GM23248 (cell line): ENCODE results near the gene SLAMF1. TPM values are rescaled to one million over a fixed set of nuclear protein-coding genes. Genes with fewer than 3 reads are reported as not detected.

ENCODE experiments used
- DNase-seq: peaks from one replicate; pipeline ENCODE4 v3.0.0-alpha.2; 2015
- H2AFZ ChIP-seq: fragments of 200-600 bp; sonication (generic); 2 replicates; pipeline ENCODE4 v1.6.1; 2016; ENCODE audit warnings: antibody characterized with exemption
- H3F3A ChIP-seq: fragments of 200-600 bp; sonication (generic); 2 replicates; pipeline ENCODE4 v1.6.1; 2016; ENCODE audit warnings: mild to moderate bottlenecking, antibody characterized with exemption, mixed run types; ENCODE audit not compliant: insufficient read depth
- H3K27ac ChIP-seq: fragments of 200-600 bp; sonication (generic); 2 replicates; pipeline ENCODE4 v1.5.1; 2016; ENCODE audit warnings: mild to moderate bottlenecking
- H3K27me3 ChIP-seq: fragments of 200-600 bp; sonication (generic); replicated peaks from 2 replicates; pipeline ENCODE4 v1.6.1; 2016; ENCODE audit warnings: mild to moderate bottlenecking; ENCODE audit not compliant: insufficient read depth
- H3K36me3 ChIP-seq: fragments of 200-600 bp; sonication (generic); 2 replicates; pipeline ENCODE4 v1.6.1; 2016; ENCODE audit warnings: low read depth, mild to moderate bottlenecking
- H3K4me1 ChIP-seq: fragments of 200-600 bp; sonication (generic); 2 replicates; pipeline ENCODE4 v1.6.1; 2016; ENCODE audit warnings: mild to moderate bottlenecking; ENCODE audit not compliant: insufficient read depth
- H3K4me2 ChIP-seq: fragments of 200-600 bp; sonication (generic); one replicate; pipeline ENCODE4 v1.6.1; 2016; ENCODE audit warnings: mild to moderate bottlenecking; ENCODE audit not compliant: unreplicated experiment
- H3K4me3 ChIP-seq: fragments of 200-600 bp; sonication (generic); 2 replicates; pipeline ENCODE4 v1.5.1; 2016; ENCODE audit warnings: mild to moderate bottlenecking
- H3K79me2 ChIP-seq: fragments of 200-600 bp; sonication (generic); 2 replicates; pipeline ENCODE4 v1.6.1; 2016; ENCODE audit warnings: mild to moderate bottlenecking; ENCODE audit not compliant: insufficient read depth
- H3K9ac ChIP-seq: fragments of 200-600 bp; sonication (generic); 2 replicates; pipeline ENCODE4 v1.6.1; 2016; ENCODE audit warnings: mild to moderate bottlenecking
- H3K9me2 ChIP-seq: fragments of 200-600 bp; sonication (generic); 2 replicates; pipeline ENCODE4 v1.6.1; 2016; ENCODE audit warnings: mixed run types, mild to moderate bottlenecking, moderate library complexity; ENCODE audit not compliant: insufficient read depth
- H3K9me3 ChIP-seq: fragments of 200-600 bp; sonication (generic); one replicate; pipeline ENCODE4 v1.6.1; 2017; ENCODE audit warnings: low read depth
- H4K20me1 ChIP-seq: fragments of 200-600 bp; sonication (generic); 2 replicates; pipeline ENCODE4 v1.6.0; 2016; ENCODE audit not compliant: insufficient read depth
- EZH2 ChIP-seq: fragments of 200-600 bp; sonication (generic); IDR thresholded peaks from 2 replicates; pipeline ENCODE4 v1.6.1; 2018; ENCODE audit warnings: antibody characterized with exemption, mild to moderate bottlenecking; ENCODE audit not compliant: insufficient read depth, poor library complexity, severe bottlenecking
- EZH2phosphoT487 ChIP-seq: fragments of 200-600 bp; sonication (generic); IDR thresholded peaks from 2 replicates; pipeline ENCODE4 v1.6.1; 2018; ENCODE audit warnings: antibody characterized with exemption, moderate library complexity, mild to moderate bottlenecking, low read depth; ENCODE audit not compliant: insufficient read depth
- WGBS, 2 experiments: methylation state at CpG; one replicate each; pipeline ENCODE4 v1.1.6; 2015 to 2017; ENCODE audit warnings: low lambda C conversion rate in 2 of 2, low coverage in 1 of 2; ENCODE audit errors: missing lambda C conversion rate in 2 of 2; 5-methylcytosine and 5-hydroxymethylcytosine counted together
- in situ Hi-C: fragments of 300-500 bp; cut with MboI; formaldehyde crosslinking; loops from 2 replicates; pipeline ENCODE4 v1.15.0; 2020
- polyA plus RNA-seq: library from polyadenylated mRNA; unstranded; fragments of >200 nt; fragmentation: Nextera tagmentation; extraction: Ambion mirVana; gene quantifications from 2 replicates; pipeline ENCODE4 v1.2.1, GENCODE V29; 2016
- total RNA-seq: library from RNA; depleted of rRNA; stranded (reverse); fragments of >200 nt; shearing (Covaris generic); gene quantifications from 2 replicates; pipeline ENCODE4 v1.2.3, GENCODE V29; 2014

Gene SLAMF1
- total and polyA plus RNA-seq, 2 experiments from 2014 or later: not detected

- in situ Hi-C loops: no loop called here
- H3K9me2 ChIP-seq: no peaks in the 10 kb centered on the region
- no peak overlapping the region for H3K27ac ChIP-seq
- H3K4me3 ChIP-seq: no peak overlapping the region
- no peaks in the 10 kb centered on the region for H4K20me1 ChIP-seq
- WGBS, 2 experiments: 43 to 47% methylated on average over 3 of the region's 3 CpGs
- H3K27me3 ChIP-seq: peaks cover 6% of the 10 kb centered on the region
- H3K79me2 ChIP-seq: no peaks in the 10 kb centered on the region
- no peak overlapping the region for H3K4me2 ChIP-seq
- no peak overlapping the region for H2AFZ ChIP-seq
- H3K9me3 ChIP-seq: no peaks in the 10 kb centered on the region
- H3K9ac ChIP-seq: no peak overlapping the region
- no peaks in the 10 kb centered on the region for H3K4me1 ChIP-seq
- TF ChIP-seq EZH2 (no peak), EZH2phosphoT487 (no peak)
- DNase-seq: no peak
- H3K36me3 ChIP-seq: no peaks in the 10 kb centered on the region
- H3F3A ChIP-seq: no peaks in the 10 kb centered on the region
Observed at GRCh38 chr1:160681891-160682140, 35.0 kb upstream of the SLAMF1 start.

- Histone ChIP-seq H3K27ac (no peak overlapping the region), H3K4me1 (no peaks in the 10 kb centered on the region), H3K36me3 (no peaks in the 10 kb centered on the region), H3F3A (no peaks in the 10 kb centered on the region), H3K27me3 (peaks cover 6% of the 10 kb centered on the region), H3K9me2 (no peaks in the 10 kb centered on the region), H4K20me1 (no peaks in the 10 kb centered on the region), H3K4me2 (no peak overlapping the region), H3K79me2 (no peaks in the 10 kb centered on the region), H2AFZ (no peak overlapping the region), H3K4me3 (no peak overlapping the region), H3K9me3 (no peaks in the 10 kb centered on the region), H3K9ac (no peak overlapping the region)
- no peak for TF ChIP-seq EZH2
- TF ChIP-seq EZH2phosphoT487: no peak
- WGBS, 2 experiments: 40% methylated on average over 10 of the region's 10 CpGs
- in situ Hi-C loops: no loop called here
- peak; percentile 43 for DNase-seq
Observed at GRCh38 chr1:160681066-160681890, 34.4 kb upstream of the SLAMF1 start.

GRCh38 chr1:160680399-160680798 is 33.6 kb upstream of the SLAMF1 start:
- no peak for DNase-seq
- H2AFZ ChIP-seq: no peak overlapping the region
- H3K9me2 ChIP-seq: no peaks in the 10 kb centered on the region
- no peak overlapping the region for H3K4me3 ChIP-seq
- no peaks in the 10 kb centered on the region for H3F3A ChIP-seq
- no peaks in the 10 kb centered on the region for H3K9me3 ChIP-seq
- H3K36me3 ChIP-seq: no peaks in the 10 kb centered on the region
- H4K20me1 ChIP-seq: no peaks in the 10 kb centered on the region
- no peaks in the 10 kb centered on the region for H3K4me1 ChIP-seq
- 46 to 51% methylated on average over 8 of the region's 8 CpGs for WGBS, 2 experiments
- no peak overlapping the region for H3K27ac ChIP-seq
- TF ChIP-seq EZH2phosphoT487: no peak
- TF ChIP-seq EZH2: no peak
- in situ Hi-C loops: no loop called here
- H3K4me2 ChIP-seq: no peak overlapping the region
- H3K79me2 ChIP-seq: no peaks in the 10 kb centered on the region
- H3K27me3 ChIP-seq: peaks cover 6% of the 10 kb centered on the region
- H3K9ac ChIP-seq: no peak overlapping the region

- H3K27me3 ChIP-seq: peaks cover 6% of the 10 kb centered on the region
- H3K4me1 ChIP-seq: no peaks in the 10 kb centered on the region
- H3K36me3 ChIP-seq: no peaks in the 10 kb centered on the region
- H3K79me2 ChIP-seq: no peaks in the 10 kb centered on the region
- H3K9ac ChIP-seq: no peak overlapping the region
- no peak overlapping the region for H3K4me2 ChIP-seq
- H3F3A ChIP-seq: no peaks in the 10 kb centered on the region
- H3K9me2 ChIP-seq: no peaks in the 10 kb centered on the region
- no peak overlapping the region for H3K27ac ChIP-seq
- no peak overlapping the region for H2AFZ ChIP-seq
- no peaks in the 10 kb centered on the region for H4K20me1 ChIP-seq
- H3K9me3 ChIP-seq: no peaks in the 10 kb centered on the region
- 41 to 49% methylated on average over 3 of the region's 3 CpGs for WGBS, 2 experiments
- DNase-seq: no peak
- H3K4me3 ChIP-seq: no peak overlapping the region
- in situ Hi-C loops: no loop called here
- TF ChIP-seq EZH2phosphoT487 (no peak), EZH2 (no peak)
Observed at GRCh38 chr1:160679893-160680292, 33.0 kb upstream of the SLAMF1 start.
